PC-9 (cell line): ENCODE results near the gene SH3RF3.

ENCODE experiments used
- EZH2 ChIP-seq: fragments of 200-600 bp; sonication (generic); IDR thresholded peaks from 2 replicates; pipeline ENCODE4 v1.8.0; 2017; ENCODE audit warnings: antibody characterized with exemption, low read depth
- TF ChIP-seq, protein P1 (sequence below): fragments of 200-600 bp; sonication (generic); conservative IDR thresholded peaks from 2 replicates; pipeline ENCODE4 v1.6.1; 2017; ENCODE audit warnings: mixed run types, antibody characterized with exemption, mild to moderate bottlenecking, moderate library complexity

DNA sequence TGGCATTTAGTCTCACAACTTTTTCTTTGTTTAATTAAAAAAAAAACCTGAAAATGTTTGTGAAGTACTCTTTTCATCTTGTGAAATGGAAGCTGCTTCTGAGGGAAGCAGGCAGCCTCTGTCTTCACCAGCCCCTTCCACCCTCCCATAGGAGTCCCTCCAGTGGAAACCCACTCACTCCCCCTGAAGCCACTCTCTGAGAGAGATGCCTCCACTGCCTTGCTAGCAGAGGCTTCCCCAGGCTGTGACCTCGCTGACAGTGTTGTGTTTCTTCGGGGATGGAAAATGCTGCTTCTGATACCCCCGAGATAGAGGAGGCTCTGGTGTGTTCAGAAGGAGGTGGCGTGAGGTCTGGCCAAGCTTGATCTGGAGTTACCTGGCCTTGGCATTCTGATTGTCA, 59.9 kb downstream of the SH3RF3 start:
- TF ChIP-seq, protein P1, sequence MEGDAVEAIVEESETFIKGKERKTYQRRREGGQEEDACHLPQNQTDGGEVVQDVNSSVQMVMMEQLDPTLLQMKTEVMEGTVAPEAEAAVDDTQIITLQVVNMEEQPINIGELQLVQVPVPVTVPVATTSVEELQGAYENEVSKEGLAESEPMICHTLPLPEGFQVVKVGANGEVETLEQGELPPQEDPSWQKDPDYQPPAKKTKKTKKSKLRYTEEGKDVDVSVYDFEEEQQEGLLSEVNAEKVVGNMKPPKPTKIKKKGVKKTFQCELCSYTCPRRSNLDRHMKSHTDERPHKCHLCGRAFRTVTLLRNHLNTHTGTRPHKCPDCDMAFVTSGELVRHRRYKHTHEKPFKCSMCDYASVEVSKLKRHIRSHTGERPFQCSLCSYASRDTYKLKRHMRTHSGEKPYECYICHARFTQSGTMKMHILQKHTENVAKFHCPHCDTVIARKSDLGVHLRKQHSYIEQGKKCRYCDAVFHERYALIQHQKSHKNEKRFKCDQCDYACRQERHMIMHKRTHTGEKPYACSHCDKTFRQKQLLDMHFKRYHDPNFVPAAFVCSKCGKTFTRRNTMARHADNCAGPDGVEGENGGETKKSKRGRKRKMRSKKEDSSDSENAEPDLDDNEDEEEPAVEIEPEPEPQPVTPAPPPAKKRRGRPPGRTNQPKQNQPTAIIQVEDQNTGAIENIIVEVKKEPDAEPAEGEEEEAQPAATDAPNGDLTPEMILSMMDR = no peak
- no peak for TF ChIP-seq EZH2
